WTC11 (cell line): ENCODE measurements around the gene FAM117B. TPM values are rescaled to one million over a fixed set of nuclear protein-coding genes. Genes with fewer than 3 reads are reported as not detected.

ENCODE experiments used
- CREB1 ChIP-seq: sonication (generic); formaldehyde crosslinking; IDR thresholded peaks from 2 replicates; pipeline ENCODE4 v1.8.0; 2023; ENCODE audit warnings: mild to moderate bottlenecking, missing genetic modification reagents
- CREM ChIP-seq: sonication (generic); formaldehyde crosslinking; IDR thresholded peaks from 2 replicates; pipeline ENCODE4 v1.8.1; 2022; ENCODE audit warnings: mild to moderate bottlenecking, missing genetic modification reagents, moderate library complexity
- GRHL2 ChIP-seq: fragments of 250-450 bp; sonication (Bioruptor Pico); IDR thresholded peaks from 2 replicates; pipeline ENCODE4 v1.8.0; 2022; ENCODE audit warnings: mild to moderate bottlenecking, moderate library complexity; ENCODE audit not compliant: insufficient replicate concordance, severe bottlenecking
- NFYB ChIP-seq: sonication (generic); formaldehyde crosslinking; conservative IDR thresholded peaks from 2 replicates; pipeline ENCODE4 v1.8.0; 2022; ENCODE audit warnings: low read depth, missing genetic modification reagents
- SOX15 ChIP-seq: fragments of 250-450 bp; sonication (Bioruptor Pico); IDR thresholded peaks from 2 replicates; pipeline ENCODE4 v1.9.0; 2021; ENCODE audit warnings: mild to moderate bottlenecking
- SP1 ChIP-seq: sonication (generic); formaldehyde crosslinking; conservative IDR thresholded peaks from 2 replicates; pipeline ENCODE4 v1.8.1; 2022; ENCODE audit warnings: missing genetic modification reagents
- TCF7 ChIP-seq: sonication (generic); formaldehyde crosslinking; IDR thresholded peaks from 2 replicates; pipeline ENCODE4 v1.8.0; 2022; ENCODE audit warnings: mild to moderate bottlenecking, low read depth, missing genetic modification reagents, moderate library complexity
- ZNF138 ChIP-seq: sonication (generic); formaldehyde crosslinking; conservative IDR thresholded peaks from 2 replicates; pipeline ENCODE4 v1.8.1; 2022; ENCODE audit warnings: mild to moderate bottlenecking, moderate library complexity, missing genetic modification reagents
- ZNF219 ChIP-seq: sonication (generic); formaldehyde crosslinking; IDR thresholded peaks from 2 replicates; pipeline ENCODE4 v1.8.0; 2023; ENCODE audit warnings: missing genetic modification reagents, mild to moderate bottlenecking, borderline replicate concordance
- ZNF671 ChIP-seq: fragments of 250-450 bp; sonication (Bioruptor Pico); IDR thresholded peaks from 2 replicates; pipeline ENCODE4 v1.8.0; 2021; ENCODE audit warnings: mild to moderate bottlenecking
- total RNA-seq: library from RNA; stranded (reverse); gene quantifications from 3 replicates; pipeline ENCODE4 v1.2.3, GENCODE V29; 2021
- TF ChIP-seq, protein P1 (sequence below): sonication (generic); formaldehyde crosslinking; IDR thresholded peaks from 2 replicates; pipeline ENCODE4 v1.8.0; 2022; ENCODE audit warnings: mild to moderate bottlenecking, missing genetic modification reagents
- TF ChIP-seq, protein P2 (sequence below): sonication (generic); formaldehyde crosslinking; IDR thresholded peaks from 2 replicates; pipeline ENCODE4 v1.8.1; 2022; ENCODE audit warnings: low read depth, mild to moderate bottlenecking, moderate library complexity, missing genetic modification reagents, borderline replicate concordance
- TF ChIP-seq, protein P3 (sequence below): sonication (generic); formaldehyde crosslinking; IDR thresholded peaks from 2 replicates; pipeline ENCODE4 v1.8.0; 2023; ENCODE audit warnings: missing genetic modification reagents, mild to moderate bottlenecking, borderline replicate concordance
- TF ChIP-seq, protein P4 (sequence below): fragments of 250-450 bp; sonication (Bioruptor Pico); conservative IDR thresholded peaks from 2 replicates; pipeline ENCODE4 v1.9.0; 2021; ENCODE audit warnings: mild to moderate bottlenecking

FAM117B gene
- total RNA-seq, 1 experiment from 2014 or later: 18.1 TPM

DNA sequence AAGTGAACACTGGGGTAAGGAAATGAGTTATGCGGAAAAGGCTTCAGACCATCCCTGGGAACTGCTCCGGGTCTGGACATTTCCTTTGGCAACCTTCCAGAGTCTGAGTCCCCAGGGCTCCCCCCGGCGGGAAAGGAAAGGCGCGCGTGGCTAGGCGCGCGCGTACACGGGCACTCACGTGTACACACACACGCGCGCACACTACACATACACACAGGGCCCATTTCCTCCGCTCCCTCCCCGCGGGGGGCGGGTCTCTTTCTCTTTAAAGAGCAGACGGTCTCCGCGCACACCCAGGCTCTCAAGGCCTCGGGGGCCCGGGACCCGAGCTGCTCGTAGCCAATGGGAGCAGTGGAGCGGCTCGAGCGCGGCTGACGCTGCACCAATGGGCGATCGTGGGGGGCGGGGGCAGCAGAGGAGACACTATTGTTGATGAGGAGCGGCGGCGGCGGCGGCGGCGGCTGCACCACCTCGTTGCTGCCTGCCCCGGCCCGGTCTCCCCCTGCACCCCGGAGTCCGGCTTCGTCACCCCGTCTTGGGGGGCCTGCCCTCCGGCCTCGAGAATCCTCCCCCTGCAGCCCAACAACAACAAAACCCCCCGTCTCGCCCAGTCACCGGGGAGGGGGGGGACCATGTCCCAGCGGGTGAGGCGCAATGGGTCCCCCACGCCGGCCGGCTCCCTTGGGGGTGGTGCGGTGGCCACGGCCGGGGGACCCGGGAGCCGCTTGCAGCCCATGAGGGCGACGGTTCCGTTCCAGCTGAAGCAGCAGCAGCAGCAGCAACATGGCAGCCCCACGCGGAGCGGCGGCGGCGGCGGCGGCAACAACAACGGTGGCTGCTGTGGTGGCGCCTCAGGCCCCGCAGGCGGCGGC is at the start of gene FAM117B (continued):
- TF ChIP-seq ZNF671 (no peak), ZNF138 (CRISPR knock-in tag) (no peak), SP1 (CRISPR knock-in tag) (no peak), CREB1 (CRISPR knock-in tag) (no peak), NFYB (CRISPR knock-in tag) (peak; percentile 84), ZNF219 (CRISPR knock-in tag) (no peak), CREM (CRISPR knock-in tag) (no peak; the same call in 1 of the 2 replicates), TCF7 (CRISPR knock-in tag) (0 out of 2 replicates have a peak, but pooled peaks have one; percentile 29), GRHL2 (CRISPR knock-in tag) (no peak), SOX15 (CRISPR knock-in tag) (no peak)
- TF ChIP-seq, protein P1, sequence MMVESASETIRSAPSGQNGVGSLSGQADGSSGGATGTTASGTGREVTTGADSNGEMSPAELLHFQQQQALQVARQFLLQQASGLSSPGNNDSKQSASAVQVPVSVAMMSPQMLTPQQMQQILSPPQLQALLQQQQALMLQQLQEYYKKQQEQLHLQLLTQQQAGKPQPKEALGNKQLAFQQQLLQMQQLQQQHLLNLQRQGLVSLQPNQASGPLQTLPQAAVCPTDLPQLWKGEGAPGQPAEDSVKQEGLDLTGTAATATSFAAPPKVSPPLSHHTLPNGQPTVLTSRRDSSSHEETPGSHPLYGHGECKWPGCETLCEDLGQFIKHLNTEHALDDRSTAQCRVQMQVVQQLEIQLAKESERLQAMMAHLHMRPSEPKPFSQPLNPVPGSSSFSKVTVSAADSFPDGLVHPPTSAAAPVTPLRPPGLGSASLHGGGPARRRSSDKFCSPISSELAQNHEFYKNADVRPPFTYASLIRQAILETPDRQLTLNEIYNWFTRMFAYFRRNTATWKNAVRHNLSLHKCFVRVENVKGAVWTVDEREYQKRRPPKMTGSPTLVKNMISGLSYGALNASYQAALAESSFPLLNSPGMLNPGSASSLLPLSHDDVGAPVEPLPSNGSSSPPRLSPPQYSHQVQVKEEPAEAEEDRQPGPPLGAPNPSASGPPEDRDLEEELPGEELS (CRISPR knock-in tag): no peak
- TF ChIP-seq, protein P2, sequence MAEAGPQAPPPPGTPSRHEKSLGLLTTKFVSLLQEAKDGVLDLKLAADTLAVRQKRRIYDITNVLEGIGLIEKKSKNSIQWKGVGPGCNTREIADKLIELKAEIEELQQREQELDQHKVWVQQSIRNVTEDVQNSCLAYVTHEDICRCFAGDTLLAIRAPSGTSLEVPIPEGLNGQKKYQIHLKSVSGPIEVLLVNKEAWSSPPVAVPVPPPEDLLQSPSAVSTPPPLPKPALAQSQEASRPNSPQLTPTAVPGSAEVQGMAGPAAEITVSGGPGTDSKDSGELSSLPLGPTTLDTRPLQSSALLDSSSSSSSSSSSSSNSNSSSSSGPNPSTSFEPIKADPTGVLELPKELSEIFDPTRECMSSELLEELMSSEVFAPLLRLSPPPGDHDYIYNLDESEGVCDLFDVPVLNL (CRISPR knock-in tag): no peak
- TF ChIP-seq, protein P3, sequence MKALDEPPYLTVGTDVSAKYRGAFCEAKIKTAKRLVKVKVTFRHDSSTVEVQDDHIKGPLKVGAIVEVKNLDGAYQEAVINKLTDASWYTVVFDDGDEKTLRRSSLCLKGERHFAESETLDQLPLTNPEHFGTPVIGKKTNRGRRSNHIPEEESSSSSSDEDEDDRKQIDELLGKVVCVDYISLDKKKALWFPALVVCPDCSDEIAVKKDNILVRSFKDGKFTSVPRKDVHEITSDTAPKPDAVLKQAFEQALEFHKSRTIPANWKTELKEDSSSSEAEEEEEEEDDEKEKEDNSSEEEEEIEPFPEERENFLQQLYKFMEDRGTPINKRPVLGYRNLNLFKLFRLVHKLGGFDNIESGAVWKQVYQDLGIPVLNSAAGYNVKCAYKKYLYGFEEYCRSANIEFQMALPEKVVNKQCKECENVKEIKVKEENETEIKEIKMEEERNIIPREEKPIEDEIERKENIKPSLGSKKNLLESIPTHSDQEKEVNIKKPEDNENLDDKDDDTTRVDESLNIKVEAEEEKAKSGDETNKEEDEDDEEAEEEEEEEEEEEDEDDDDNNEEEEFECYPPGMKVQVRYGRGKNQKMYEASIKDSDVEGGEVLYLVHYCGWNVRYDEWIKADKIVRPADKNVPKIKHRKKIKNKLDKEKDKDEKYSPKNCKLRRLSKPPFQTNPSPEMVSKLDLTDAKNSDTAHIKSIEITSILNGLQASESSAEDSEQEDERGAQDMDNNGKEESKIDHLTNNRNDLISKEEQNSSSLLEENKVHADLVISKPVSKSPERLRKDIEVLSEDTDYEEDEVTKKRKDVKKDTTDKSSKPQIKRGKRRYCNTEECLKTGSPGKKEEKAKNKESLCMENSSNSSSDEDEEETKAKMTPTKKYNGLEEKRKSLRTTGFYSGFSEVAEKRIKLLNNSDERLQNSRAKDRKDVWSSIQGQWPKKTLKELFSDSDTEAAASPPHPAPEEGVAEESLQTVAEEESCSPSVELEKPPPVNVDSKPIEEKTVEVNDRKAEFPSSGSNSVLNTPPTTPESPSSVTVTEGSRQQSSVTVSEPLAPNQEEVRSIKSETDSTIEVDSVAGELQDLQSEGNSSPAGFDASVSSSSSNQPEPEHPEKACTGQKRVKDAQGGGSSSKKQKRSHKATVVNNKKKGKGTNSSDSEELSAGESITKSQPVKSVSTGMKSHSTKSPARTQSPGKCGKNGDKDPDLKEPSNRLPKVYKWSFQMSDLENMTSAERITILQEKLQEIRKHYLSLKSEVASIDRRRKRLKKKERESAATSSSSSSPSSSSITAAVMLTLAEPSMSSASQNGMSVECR (CRISPR knock-in tag): no peak; the same call in 1 of the 2 replicates
- TF ChIP-seq, protein P4, sequence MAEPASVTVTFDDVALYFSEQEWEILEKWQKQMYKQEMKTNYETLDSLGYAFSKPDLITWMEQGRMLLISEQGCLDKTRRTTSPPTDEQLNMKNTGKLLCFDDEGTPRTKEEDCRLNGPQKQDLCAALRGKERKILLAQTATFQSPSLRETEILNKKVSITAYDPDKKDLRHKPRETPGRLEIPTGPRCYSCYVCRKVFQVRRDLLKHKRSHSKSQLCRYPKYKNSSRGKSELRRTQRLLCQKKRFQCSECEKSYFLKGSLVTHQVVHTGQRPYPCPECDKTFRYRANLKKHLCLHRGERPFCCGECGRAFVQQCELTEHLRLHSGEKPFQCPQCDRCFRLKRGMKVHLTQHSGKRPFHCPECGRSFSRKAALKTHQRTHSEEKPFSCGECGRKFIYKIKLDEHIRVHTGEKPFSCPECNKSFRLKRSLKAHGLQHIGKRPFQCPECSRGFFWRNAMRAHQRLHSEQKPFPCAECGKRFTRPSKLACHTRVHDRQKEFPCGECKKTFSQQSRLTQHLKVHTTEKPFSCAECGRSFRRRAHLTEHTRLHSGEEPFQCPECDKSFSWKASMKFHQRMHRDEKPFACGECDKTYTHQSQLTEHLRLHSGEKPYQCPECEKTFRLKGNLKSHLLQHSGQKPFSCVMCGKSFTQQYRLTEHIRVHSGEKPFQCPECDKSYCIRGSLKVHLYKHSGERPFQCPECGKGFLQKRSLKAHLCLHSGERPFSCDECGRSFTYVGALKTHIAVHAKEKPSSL (CRISPR knock-in tag): no peak
